GM19438 (cell line): ENCODE results near the gene HVCN1.
"Not testable (repeated sequence)": the region's sequence is repeated elsewhere in the genome, so short reads cannot be mapped to it uniquely, and the experiment has no call there.

ENCODE experiments used
- ATAC-seq: cut with Tn5 transposase; IDR thresholded peaks from one replicate; pipeline ENCODE4 v1.9.1; 2021; ENCODE audit warnings: low read depth; ENCODE audit not compliant: unreplicated experiment

Gene HVCN1

DNA sequence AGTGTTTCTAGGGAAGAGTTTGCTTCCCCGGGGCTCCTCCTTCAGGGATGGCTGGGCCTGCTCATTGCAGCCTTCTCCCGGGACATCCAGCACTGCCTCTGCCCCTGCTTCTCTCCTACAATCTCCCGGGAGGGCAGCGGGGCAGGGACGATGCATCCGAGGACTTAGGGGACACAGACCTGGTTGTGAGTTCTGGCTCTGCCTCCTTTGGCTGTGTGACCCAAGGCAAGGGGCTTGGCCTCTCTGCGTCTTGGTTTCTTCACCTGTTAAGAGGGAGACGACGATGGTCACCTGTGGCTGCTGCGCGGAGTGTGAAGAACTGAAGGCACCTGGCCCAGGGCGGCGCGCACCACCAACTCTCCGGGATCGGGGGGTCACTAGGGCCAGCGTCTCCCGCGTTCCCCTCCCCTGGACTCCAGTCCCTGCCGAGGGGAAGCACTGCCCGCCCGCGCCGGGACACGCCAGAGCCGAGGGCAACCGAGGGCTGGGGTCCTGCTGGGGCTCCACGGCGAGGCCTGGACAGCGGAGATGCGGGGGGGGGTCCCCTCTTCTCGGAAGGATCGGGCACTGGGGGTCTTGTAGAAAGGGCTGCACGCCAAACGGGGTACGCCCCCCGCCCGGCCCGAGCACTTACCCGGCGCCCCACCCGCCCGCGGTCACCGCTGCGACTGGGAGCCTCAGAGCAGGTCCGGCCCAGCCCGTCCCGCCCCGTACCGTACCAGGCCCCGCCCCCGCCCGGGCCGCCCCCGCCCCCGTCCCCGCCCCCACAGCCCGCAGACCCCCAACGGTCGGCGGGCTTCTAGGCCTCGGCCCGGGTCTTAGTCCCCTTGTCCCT, at the start of gene HVCN1:
TSS of gene HVCN1 (minus strand) at position 670 of the 835 bp plus-strand sequence. CDS start 5,870 bp downstream, outside the sequence.
- ATAC-seq: peak; percentile 29

DNA sequence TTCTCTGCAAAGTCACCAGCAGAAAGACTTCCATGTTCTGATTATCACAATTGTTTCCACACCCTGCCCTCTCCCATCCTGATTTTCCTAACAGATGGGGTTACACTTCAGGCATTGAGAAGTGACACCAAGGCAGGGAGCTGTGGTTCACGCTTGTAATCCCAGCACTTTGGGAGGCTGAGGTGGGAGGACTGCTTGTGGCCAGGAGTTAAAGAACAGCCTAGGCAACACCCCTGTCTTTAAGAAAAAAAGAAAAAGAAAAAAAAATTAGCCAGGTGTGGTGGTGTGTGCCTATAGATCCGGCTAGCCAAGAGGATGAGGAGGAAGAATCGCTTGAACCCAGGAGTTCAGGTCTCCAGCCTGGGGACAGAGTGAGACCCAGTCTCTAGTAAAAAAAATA, 48.6 kb upstream of the HVCN1 start:
- no peak for ATAC-seq

- not testable (repeated sequence) for ATAC-seq
Observed at GRCh38 chr12:110737016-110737415, 48.1 kb upstream of the HVCN1 start.

DNA sequence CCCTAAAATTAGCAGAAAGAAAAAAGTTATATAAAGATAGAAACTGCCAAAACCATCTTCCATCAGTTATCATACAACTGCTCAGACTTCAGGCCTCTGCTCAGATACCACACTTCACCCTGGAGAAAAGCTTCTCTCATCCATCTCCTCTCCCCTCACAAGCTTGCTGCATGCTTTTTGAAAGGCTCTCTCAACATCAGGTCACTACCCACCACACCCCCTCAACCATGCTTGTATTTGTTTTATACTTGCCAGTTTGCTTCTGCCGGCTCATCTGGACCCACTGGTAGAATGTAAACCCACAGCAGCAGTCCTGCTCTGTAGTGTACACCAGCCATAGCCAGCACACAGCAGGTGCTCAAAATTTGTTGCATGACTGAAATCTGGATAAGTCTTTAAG, 45.0 kb upstream of the HVCN1 start:
- ATAC-seq: no peak

GRCh38 chr12:110733089-110733715, 44.3 kb upstream of the HVCN1 start:
- ATAC-seq: no peak

DNA sequence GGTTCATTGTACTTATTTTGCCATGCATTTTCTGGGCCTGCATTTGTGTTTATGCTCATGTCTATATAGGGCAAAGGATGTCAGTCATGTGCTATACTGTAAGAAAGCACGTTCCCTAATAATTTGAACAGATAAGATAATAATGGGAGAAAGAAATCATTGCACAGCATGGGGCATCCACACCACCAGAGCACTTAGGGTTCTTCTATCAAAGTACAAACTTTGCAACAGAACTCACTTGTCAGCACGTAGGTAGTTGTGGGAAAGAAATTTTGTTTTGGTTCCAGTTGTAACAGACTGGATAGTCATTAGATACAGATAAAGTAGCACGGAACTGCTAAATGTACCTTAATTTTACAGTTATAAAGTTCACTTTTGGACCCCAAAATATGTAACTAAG, 43.7 kb upstream of the HVCN1 start:
- no peak for ATAC-seq

DNA sequence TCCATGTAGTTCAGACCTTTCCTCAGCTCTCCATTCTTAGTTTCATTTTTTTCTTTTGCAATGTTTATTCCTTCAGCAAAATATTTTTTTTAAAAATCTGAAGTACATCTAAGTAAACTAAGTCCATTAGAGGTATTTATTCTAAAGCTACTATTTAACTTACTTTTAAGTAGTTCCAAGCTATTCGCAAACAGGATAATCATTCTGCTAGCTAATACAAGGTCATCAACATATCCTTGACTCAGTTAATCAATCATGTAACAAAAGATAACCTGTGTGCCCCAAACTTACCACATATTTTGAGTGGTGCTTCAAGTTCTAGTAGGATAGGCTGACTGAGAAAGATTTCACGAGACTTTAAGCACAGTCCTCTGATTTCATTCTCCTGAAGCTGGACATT, 42.6 kb upstream of the HVCN1 start:
- ATAC-seq: no peak

- no peak for ATAC-seq
Observed at GRCh38 chr12:110728628-110729027, 39.7 kb upstream of the HVCN1 start.

- ATAC-seq: no peak
Observed at GRCh38 chr12:110726708-110727369, 37.9 kb upstream of the HVCN1 start.

GRCh38 chr12:110726028-110726427, 37.1 kb upstream of the HVCN1 start:
- no peak for ATAC-seq

DNA sequence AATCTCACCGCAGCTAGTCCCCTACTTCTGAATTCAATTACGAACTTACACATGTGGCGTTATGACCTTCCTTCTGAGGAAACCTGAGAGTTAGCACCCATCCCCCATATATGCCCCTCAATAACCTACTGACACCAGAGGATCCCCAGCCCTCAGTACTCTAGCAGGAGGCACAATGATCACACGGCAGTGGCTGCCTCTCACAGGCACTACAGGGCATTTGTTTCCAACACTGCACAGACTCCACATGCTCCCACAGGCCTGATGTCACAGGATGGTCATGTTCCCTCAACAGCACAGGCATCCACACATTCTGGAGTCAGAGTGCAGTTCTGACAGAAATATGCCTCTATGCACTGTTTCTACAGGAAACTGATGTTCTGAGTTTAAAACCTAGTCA, 36.4 kb upstream of the HVCN1 start:
- no peak for ATAC-seq

DNA sequence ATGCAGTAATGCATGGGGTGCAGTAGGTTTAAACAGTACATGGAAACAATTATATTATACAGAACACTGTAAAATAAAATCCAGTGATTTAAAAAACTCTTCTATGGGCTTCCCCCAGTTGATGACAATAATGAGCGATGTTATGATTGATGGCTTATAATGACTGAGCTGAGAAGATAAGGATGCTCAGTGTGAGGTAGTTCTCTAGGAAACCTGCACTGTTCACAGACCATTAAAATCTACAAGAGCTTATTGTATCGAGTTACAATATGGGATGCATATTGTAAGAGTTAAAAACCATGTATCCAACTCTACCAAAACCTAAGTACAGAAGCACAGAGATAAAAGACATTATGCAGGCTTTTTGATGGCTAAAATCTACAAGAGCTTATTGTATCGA, 34.0 kb upstream of the HVCN1 start:
- ATAC-seq: not testable (repeated sequence)

GRCh38 chr12:110721570-110721969, 32.7 kb upstream of the HVCN1 start:
- no peak for ATAC-seq

- no peak for ATAC-seq
Observed at GRCh38 chr12:110720516-110720915, 31.6 kb upstream of the HVCN1 start.

DNA sequence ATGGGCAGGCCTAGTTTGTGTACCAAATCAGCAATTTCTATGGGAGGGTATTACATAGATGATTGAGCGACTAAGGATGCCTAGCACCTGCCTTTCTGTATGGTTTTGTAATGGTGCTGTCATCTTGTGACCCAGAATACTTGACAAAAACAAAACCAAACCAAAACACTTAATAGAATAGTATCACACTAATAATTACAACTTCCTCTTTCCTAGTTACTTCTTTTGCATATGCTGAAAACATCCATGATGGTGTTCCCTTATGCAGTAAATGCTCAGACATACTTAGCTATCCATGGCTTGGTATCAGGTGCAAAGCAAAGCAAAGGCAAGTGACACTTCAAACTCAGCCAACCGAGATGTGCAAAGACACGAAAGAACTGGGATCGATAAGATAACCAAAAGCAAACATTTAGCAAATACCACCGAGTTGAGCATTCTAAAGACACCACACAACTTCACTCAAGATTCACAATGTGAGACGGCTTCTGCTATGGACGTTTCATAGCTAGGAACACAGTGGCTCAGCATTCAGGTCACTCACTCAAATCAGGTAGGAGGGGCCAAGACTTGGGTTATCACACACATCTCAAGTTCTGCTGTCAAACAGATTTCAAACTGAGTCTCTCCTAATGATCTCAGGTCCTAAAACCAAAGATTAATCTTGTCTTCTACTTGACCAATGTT, 29.4 kb upstream of the HVCN1 start:
- no peak for ATAC-seq

GRCh38 chr12:110717037-110717436, 28.1 kb upstream of the HVCN1 start:
- ATAC-seq: no peak

- ATAC-seq: no peak
Observed at GRCh38 chr12:110708917-110709316, 20.0 kb upstream of the HVCN1 start.

- no peak for ATAC-seq
Observed at GRCh38 chr12:110705309-110705708, 16.4 kb upstream of the HVCN1 start.

GRCh38 chr12:110704750-110705149, 15.8 kb upstream of the HVCN1 start:
- no peak for ATAC-seq

- ATAC-seq: no peak
Observed at GRCh38 chr12:110704231-110704630, 15.3 kb upstream of the HVCN1 start.

DNA sequence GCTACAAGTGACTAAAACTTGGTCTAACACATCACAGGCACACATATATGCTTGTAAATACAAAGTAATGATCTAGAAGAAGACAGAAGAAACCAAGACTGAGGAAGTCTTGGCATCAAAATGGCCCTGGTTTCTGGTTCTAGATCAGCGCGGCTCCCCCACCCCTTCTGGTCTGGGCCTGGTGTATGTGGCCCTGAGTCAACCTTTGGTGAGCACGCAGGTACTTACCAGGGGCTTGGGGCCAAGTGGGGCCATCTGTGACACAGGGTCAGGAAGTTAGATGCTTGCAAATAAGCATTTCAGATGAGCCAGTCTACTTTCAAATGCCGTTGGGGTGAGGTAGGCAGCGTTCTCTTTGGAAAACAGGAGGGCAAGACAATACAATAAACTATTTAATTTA, 13.2 kb upstream of the HVCN1 start:
- ATAC-seq: no peak
